Measurements from ENCODE around the gene CCDC200.
"Not testable (repeated sequence)": the region's sequence is repeated elsewhere in the genome, so short reads cannot be mapped to it uniquely, and the experiment has no call there.

DNA sequence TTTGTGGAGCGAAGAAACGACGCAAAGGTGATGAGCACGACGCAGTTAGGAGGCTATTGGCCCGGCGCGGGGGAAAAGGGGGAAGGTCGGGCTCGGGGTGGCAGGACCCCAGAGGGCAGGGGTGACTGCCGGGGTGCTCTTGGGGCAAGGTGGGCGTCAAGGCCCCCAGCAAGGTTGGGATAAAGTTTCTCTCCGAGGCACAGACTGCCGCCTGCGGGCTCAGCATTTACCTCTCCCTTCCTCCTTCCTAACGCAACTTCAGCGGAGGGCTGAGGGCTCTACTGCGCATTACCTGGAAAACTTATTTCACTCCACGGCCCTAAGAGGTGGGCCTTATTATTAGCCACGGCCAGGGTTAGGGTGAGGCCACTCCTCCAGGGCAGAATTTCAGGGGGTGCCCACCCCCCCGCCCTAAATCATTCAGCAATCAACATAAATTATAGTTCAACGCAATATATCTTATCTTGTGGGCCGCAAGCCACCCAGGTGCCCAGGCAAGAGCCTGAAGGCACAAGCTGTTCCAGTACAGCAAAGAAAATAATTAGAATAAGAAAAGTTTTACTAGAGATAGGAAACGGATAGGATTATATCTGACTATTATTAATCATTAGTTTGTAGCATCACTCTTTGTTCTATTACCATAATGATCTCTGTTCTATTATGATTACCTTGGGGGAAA lies 3.7 kb upstream of the CCDC200 start:
- TF ChIP-seq ZC3H4 (CRISPR knock-in tag; IDR thresholded peaks at IDR 0.05; ENCODE audit: borderline replicate concordance); SMAD1 (CRISPR knock-in tag; IDR thresholded peaks at IDR 0.05; ENCODE audit: borderline replicate concordance, low read depth); NR2C2 (CRISPR knock-in tag; IDR thresholded peaks at IDR 0.05; ENCODE audit: borderline replicate concordance); SRSF9 (IDR thresholded peaks at IDR 0.05; ENCODE audit: borderline replicate concordance, insufficient read depth, low read depth, low read length, poor library complexity, severe bottlenecking); MEF2D (CRISPR knock-in tag; IDR thresholded peaks at IDR 0.05); ZNF558 (CRISPR knock-in tag; IDR thresholded peaks at IDR 0.05; ENCODE audit: borderline replicate concordance); ZNF17 (CRISPR knock-in tag; IDR thresholded peaks at IDR 0.05); HOXD1 (CRISPR knock-in tag; IDR thresholded peaks at IDR 0.05); PHF5A (CRISPR knock-in tag; IDR thresholded peaks at IDR 0.05; ENCODE audit: low read depth, unreplicated experiment); ZSCAN22 (CRISPR knock-in tag; IDR thresholded peaks at IDR 0.05); SMARCC2 (IDR thresholded peaks at IDR 0.05); HNRNPK (IDR thresholded peaks at IDR 0.05; ENCODE audit: low read depth, low read length, poor library complexity, severe bottlenecking): not testable (repeated sequence)
- 0 out of 2 replicates have a peak, but pooled peaks have one; percentile 63 for TF ChIP-seq ETV6 (CRISPR knock-in tag; conservative IDR thresholded peaks at IDR 0.05)
- TF ChIP-seq, protein P1, sequence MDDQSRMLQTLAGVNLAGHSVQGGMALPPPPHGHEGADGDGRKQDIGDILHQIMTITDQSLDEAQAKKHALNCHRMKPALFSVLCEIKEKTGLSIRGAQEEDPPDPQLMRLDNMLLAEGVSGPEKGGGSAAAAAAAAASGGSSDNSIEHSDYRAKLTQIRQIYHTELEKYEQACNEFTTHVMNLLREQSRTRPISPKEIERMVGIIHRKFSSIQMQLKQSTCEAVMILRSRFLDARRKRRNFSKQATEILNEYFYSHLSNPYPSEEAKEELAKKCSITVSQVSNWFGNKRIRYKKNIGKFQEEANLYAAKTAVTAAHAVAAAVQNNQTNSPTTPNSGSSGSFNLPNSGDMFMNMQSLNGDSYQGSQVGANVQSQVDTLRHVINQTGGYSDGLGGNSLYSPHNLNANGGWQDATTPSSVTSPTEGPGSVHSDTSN (CRISPR knock-in tag; IDR thresholded peaks at IDR 0.05; ENCODE audit: borderline replicate concordance), result not testable (repeated sequence)

All from HepG2 (cell line).